Measurements from ENCODE around the gene OR51E1. TPM values are rescaled to one million over a fixed set of nuclear protein-coding genes. Genes with fewer than 3 reads are reported as not detected.

The OR51E1 gene
- total RNA-seq, 4 donors from 2014 or later, result 0.26 to 1.4 (median 1.0) TPM; not detected in 1

GRCh38 chr11:4641501-4641900 lies 2.3 kb upstream of the OR51E1 start:
- intact Hi-C loops (cut with DNase I; ENCODE audit: low total_unique reads), result no loop called here
- no peak for DNase-seq
- TF ChIP-seq CTCF (IDR thresholded peaks at IDR 0.05), result no peak
- TF ChIP-seq POLR2A (IDR thresholded peaks at IDR 0.05), result no peak
- Histone ChIP-seq H3K27me3 (no peaks in the 10 kb centered on the region), H3K4me1 (no peaks in the 10 kb centered on the region), H3K27ac (no peak overlapping the region), H3K9me3 (no peaks in the 10 kb centered on the region), H3K4me3 (no peak overlapping the region), H3K36me3 (no peaks in the 10 kb centered on the region)

- Histone ChIP-seq H3K9me3 (no peaks in the 10 kb centered on the region), H3K4me3 (no peak overlapping the region), H3K36me3 (no peaks in the 10 kb centered on the region), H3K4me1 (no peaks in the 10 kb centered on the region), H3K27ac (no peak overlapping the region), H3K27me3 (no peaks in the 10 kb centered on the region)
- intact Hi-C loops (cut with DNase I; ENCODE audit: low total_unique reads), result no loop called here
- DNase-seq, result no peak
- TF ChIP-seq CTCF (IDR thresholded peaks at IDR 0.05) (no peak), POLR2A (IDR thresholded peaks at IDR 0.05) (no peak)
These were observed 1.7 kb upstream of the OR51E1 start for GRCh38 chr11:4642043-4642442.

GRCh38 chr11:4643076-4643475 lies 706 bp upstream of the OR51E1 start:
- Histone ChIP-seq H3K27ac (no peak overlapping the region), H3K9me3 (no peaks in the 10 kb centered on the region), H3K4me3 (no peak overlapping the region), H3K27me3 (no peaks in the 10 kb centered on the region), H3K36me3 (no peaks in the 10 kb centered on the region), H3K4me1 (no peaks in the 10 kb centered on the region)
- TF ChIP-seq CTCF (IDR thresholded peaks at IDR 0.05), result no peak
- no peak for TF ChIP-seq POLR2A (IDR thresholded peaks at IDR 0.05)
- intact Hi-C loops (cut with DNase I; ENCODE audit: low total_unique reads), result no loop called here
- peak in 1 of 2 donors; percentile 18 for DNase-seq

- Histone ChIP-seq H3K27ac (no peak overlapping the region), H3K4me1 (no peaks in the 10 kb centered on the region), H3K4me3 (no peak overlapping the region), H3K36me3 (no peaks in the 10 kb centered on the region), H3K27me3 (no peaks in the 10 kb centered on the region), H3K9me3 (no peaks in the 10 kb centered on the region)
- DNase-seq, result no peak
- TF ChIP-seq POLR2A (IDR thresholded peaks at IDR 0.05) (no peak), CTCF (IDR thresholded peaks at IDR 0.05) (no peak)
- intact Hi-C loops (cut with DNase I; ENCODE audit: low total_unique reads), result no loop called here
These were observed 451 bp downstream of the OR51E1 start for GRCh38 chr11:4644233-4644632.

- Histone ChIP-seq H3K9me3 (no peaks in the 10 kb centered on the region), H3K4me1 (no peaks in the 10 kb centered on the region), H3K4me3 (no peak overlapping the region), H3K27ac (no peak overlapping the region), H3K27me3 (no peaks in the 10 kb centered on the region), H3K36me3 (no peaks in the 10 kb centered on the region)
- intact Hi-C loops (cut with DNase I; ENCODE audit: low total_unique reads), result no loop called here
- TF ChIP-seq CTCF (IDR thresholded peaks at IDR 0.05) (no peak), POLR2A (IDR thresholded peaks at IDR 0.05) (no peak)
- no peak for DNase-seq
These were observed 2.2 kb downstream of the OR51E1 start for GRCh38 chr11:4645974-4646373.

Measured in uterus (tissue), 4 donors.